Suprapubic skin (tissue), 4 donors: Measurements from ENCODE around the gene ARHGAP22.

Source experiments
- POLR2A ChIP-seq, 2 donors: fragments of 450-650 bp; IDR thresholded peaks; one replicate each; pipeline ENCODE4 v1.6.1; 2017; ENCODE audit warnings: antibody characterized with exemption in 2 of 2, mild to moderate bottlenecking in 2 of 2, moderate library complexity in 2 of 2
- POLR2AphosphoS5 ChIP-seq, 3 donors: sonication (generic); formaldehyde crosslinking; IDR thresholded peaks; one replicate each; pipeline ENCODE4 v1.6.1; 2017; ENCODE audit warnings: antibody characterized with exemption in 3 of 3
- TF ChIP-seq, protein P1 (sequence below), 2 donors: fragments of 200-600 bp in 1 of 2; fragments of 450-650 bp in 1 of 2; sonication (generic) in 1 of 2; IDR thresholded peaks; one replicate each; pipeline ENCODE4 v1.5.1; 2016 to 2019; ENCODE audit warnings: antibody characterized with exemption in 2 of 2, mild to moderate bottlenecking in 1 of 2, moderate library complexity in 1 of 2

DNA sequence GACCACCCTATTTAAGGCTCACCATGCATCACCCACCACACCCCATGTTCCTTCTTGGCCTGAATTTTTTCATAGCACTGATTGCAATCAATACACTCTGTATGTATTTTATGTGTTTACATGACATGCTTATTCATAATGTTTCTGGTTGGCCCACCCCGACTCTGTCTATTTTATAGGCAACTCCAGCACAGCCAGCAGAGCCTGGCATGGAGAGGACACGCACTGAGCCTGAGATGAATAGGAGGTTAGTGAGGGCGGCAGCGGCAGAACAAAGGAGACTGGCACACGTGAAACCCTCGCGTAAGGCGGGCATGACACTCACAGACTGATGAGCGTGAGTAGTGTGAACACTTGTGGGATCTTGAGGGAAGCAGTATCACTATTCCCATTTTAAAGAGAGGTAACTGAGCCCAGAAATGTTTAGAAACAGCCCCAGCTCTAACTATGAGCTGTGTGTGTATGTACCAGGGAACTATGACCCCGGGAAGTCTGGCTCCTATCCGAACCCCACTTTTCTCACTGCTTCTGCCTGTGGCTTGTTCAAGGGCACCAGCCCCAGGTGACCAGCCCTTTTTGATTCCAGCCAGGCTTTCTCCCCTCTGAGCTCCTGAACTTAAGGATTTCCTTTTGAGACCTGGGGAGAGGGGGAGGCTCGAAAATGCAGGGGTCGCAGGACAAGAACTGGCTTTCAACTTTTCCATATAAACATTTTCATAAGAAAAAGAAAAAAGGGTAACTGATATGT, 113.3 kb downstream of the ARHGAP22 start:
- TF ChIP-seq POLR2A (IDR thresholded peaks at IDR 0.05) (no peak), POLR2AphosphoS5 (IDR thresholded peaks at IDR 0.05) (no peak)
- TF ChIP-seq, protein P1, sequence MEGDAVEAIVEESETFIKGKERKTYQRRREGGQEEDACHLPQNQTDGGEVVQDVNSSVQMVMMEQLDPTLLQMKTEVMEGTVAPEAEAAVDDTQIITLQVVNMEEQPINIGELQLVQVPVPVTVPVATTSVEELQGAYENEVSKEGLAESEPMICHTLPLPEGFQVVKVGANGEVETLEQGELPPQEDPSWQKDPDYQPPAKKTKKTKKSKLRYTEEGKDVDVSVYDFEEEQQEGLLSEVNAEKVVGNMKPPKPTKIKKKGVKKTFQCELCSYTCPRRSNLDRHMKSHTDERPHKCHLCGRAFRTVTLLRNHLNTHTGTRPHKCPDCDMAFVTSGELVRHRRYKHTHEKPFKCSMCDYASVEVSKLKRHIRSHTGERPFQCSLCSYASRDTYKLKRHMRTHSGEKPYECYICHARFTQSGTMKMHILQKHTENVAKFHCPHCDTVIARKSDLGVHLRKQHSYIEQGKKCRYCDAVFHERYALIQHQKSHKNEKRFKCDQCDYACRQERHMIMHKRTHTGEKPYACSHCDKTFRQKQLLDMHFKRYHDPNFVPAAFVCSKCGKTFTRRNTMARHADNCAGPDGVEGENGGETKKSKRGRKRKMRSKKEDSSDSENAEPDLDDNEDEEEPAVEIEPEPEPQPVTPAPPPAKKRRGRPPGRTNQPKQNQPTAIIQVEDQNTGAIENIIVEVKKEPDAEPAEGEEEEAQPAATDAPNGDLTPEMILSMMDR (IDR thresholded peaks at IDR 0.05) = no peak
